H9 (cell line): Measurements from ENCODE around the gene HLA-F. TPM values are rescaled to one million over a fixed set of nuclear protein-coding genes. Genes with fewer than 3 reads are reported as not detected.

Experiments
- DNase-seq: peaks from one replicate; pipeline ENCODE4 v3.0.0-alpha.2; 2017
- H2AFZ ChIP-seq: one replicate; pipeline ENCODE4 v1.6.1; 2013; ENCODE audit warnings: mild to moderate bottlenecking, low read length, control low read depth, moderate library complexity
- H2AK5ac ChIP-seq: 2 replicates; pipeline ENCODE4 v1.6.1; 2013; ENCODE audit warnings: low read length, control low read depth, mixed read lengths; ENCODE audit not compliant: insufficient read length
- H2BK120ac ChIP-seq: one replicate; pipeline ENCODE4 v1.6.1; 2013; ENCODE audit warnings: low read depth, mild to moderate bottlenecking, low read length, control low read depth, inconsistent platforms; ENCODE audit not compliant: poor library complexity, severe bottlenecking
- H2BK12ac ChIP-seq: 2 replicates; pipeline ENCODE4 v1.6.1; 2013; ENCODE audit warnings: low read length, control low read depth, mixed read lengths, low read depth; ENCODE audit not compliant: insufficient read length
- H2BK15ac ChIP-seq: 2 replicates; pipeline ENCODE4 v1.6.1; 2013; ENCODE audit warnings: low read depth, low read length, control low read depth
- H2BK20ac ChIP-seq: one replicate; pipeline ENCODE4 v1.6.1; 2013; ENCODE audit warnings: low read depth, mild to moderate bottlenecking, low read length, control low read depth, inconsistent platforms; ENCODE audit not compliant: poor library complexity, severe bottlenecking
- H2BK5ac ChIP-seq: 2 replicates; pipeline ENCODE4 v1.6.1; 2013; ENCODE audit warnings: low read length, control low read depth, mixed read lengths; ENCODE audit not compliant: insufficient read length
- H3K14ac ChIP-seq: 2 replicates; pipeline ENCODE4 v1.6.1; 2013; ENCODE audit warnings: low read length, control low read depth; ENCODE audit not compliant: insufficient read depth
- H3K18ac ChIP-seq: 2 replicates; pipeline ENCODE4 v1.6.1; 2013; ENCODE audit warnings: low read depth, mild to moderate bottlenecking, mixed read lengths, low read length, control low read depth; ENCODE audit not compliant: insufficient read length
- H3K23ac ChIP-seq: 2 replicates; pipeline ENCODE4 v1.6.1; 2013; ENCODE audit warnings: low read length, control low read depth, mixed read lengths, low read depth; ENCODE audit not compliant: insufficient read length
- H3K23me2 ChIP-seq: 2 replicates; pipeline ENCODE4 v1.6.1; 2013; ENCODE audit warnings: low read depth, mild to moderate bottlenecking, mixed read lengths, low read length, control low read depth; ENCODE audit not compliant: insufficient read length, poor library complexity, severe bottlenecking
- H3K27ac ChIP-seq: 2 replicates; pipeline ENCODE4 v1.5.1; 2013; ENCODE audit warnings: low read length, control low read depth, mixed read lengths, low read depth; ENCODE audit not compliant: insufficient read length
- H3K27me3 ChIP-seq: 2 replicates; pipeline ENCODE4 v1.6.1; 2013; ENCODE audit warnings: low read length, control low read depth, inconsistent platforms; ENCODE audit not compliant: insufficient read depth
- H3K4ac ChIP-seq: 2 replicates; pipeline ENCODE4 v1.6.1; 2013; ENCODE audit warnings: low read depth, mild to moderate bottlenecking, control low read depth, inconsistent platforms, low read length, moderate library complexity
- H3K4me1 ChIP-seq: 2 replicates; pipeline ENCODE4 v1.6.1; 2013; ENCODE audit warnings: low read length, control low read depth, inconsistent platforms; ENCODE audit not compliant: insufficient read depth
- H3K4me2 ChIP-seq: 2 replicates; pipeline ENCODE4 v1.6.1; 2013; ENCODE audit warnings: low read length, control low read depth, mixed read lengths; ENCODE audit not compliant: insufficient read length, insufficient read depth
- H3K56ac ChIP-seq: 2 replicates; pipeline ENCODE4 v1.6.1; 2013; ENCODE audit warnings: low read depth, mild to moderate bottlenecking, mixed read lengths, low read length, control low read depth; ENCODE audit not compliant: insufficient read length
- H3K79me1 ChIP-seq: 2 replicates; pipeline ENCODE4 v1.6.1; 2013; ENCODE audit warnings: low read depth, mild to moderate bottlenecking, moderate library complexity, low read length, control low read depth, inconsistent platforms; ENCODE audit not compliant: insufficient read depth, poor library complexity, severe bottlenecking
- H3K79me2 ChIP-seq: 2 replicates; pipeline ENCODE4 v1.6.1; 2013; ENCODE audit warnings: low read length, control low read depth, inconsistent platforms; ENCODE audit not compliant: insufficient read depth
- H3K9ac ChIP-seq: 2 replicates; pipeline ENCODE4 v1.6.1; 2013; ENCODE audit warnings: low read length, control low read depth, mixed read lengths; ENCODE audit not compliant: insufficient read length; ENCODE audit errors: extremely low read depth
- H3K9me3 ChIP-seq: one replicate; pipeline ENCODE4 v1.6.1; 2013; ENCODE audit warnings: low read depth, low read length, inconsistent platforms; ENCODE audit not compliant: control insufficient read depth
- H3T11ph ChIP-seq: one replicate; pipeline ENCODE4 v1.6.1; 2013; ENCODE audit warnings: mild to moderate bottlenecking, low read length, control low read depth, inconsistent platforms
- H4K20me1 ChIP-seq: one replicate; pipeline ENCODE4 v1.6.1; 2013; ENCODE audit not compliant: control insufficient read depth, insufficient read length, insufficient read depth
- H4K5ac ChIP-seq: 2 replicates; pipeline ENCODE4 v1.6.1; 2013; ENCODE audit warnings: low read depth, mild to moderate bottlenecking, mixed read lengths, low read length, control low read depth; ENCODE audit not compliant: insufficient read length
- H4K8ac ChIP-seq: replicated peaks from 2 replicates; pipeline ENCODE4 v1.6.1; 2013; ENCODE audit warnings: low read length, control low read depth, mixed read lengths, low read depth; ENCODE audit not compliant: insufficient read length
- H4K91ac ChIP-seq: 2 replicates; pipeline ENCODE4 v1.6.1; 2013; ENCODE audit warnings: low read depth, mild to moderate bottlenecking, moderate library complexity, mixed read lengths, low read length, control low read depth; ENCODE audit not compliant: insufficient read length
- H3K27ac Mint-ChIP-seq, 3 experiments: 2 replicates in 2 of 3; 3 replicates in 1 of 3; pipeline ENCODE4 v1.8.0; 2020 to 2021; ENCODE audit warnings: mixed read lengths in 3 of 3, mild to moderate bottlenecking in 1 of 3, moderate library complexity in 1 of 3
- H3K27me3 Mint-ChIP-seq: 2 replicates; pipeline ENCODE4 v1.8.0; 2021; ENCODE audit warnings: low read depth, mild to moderate bottlenecking, moderate library complexity, mixed read lengths
- H3K36me3 Mint-ChIP-seq, 3 experiments: 2 replicates in 2 of 3; 3 replicates in 1 of 3; pipeline ENCODE4 v1.8.0; 2020 to 2021; ENCODE audit warnings: low read depth in 3 of 3, mixed read lengths in 3 of 3; ENCODE audit not compliant: insufficient read depth in 1 of 3
- H3K4me1 Mint-ChIP-seq, 2 experiments: 2 replicates each; pipeline ENCODE4 v1.8.0; 2020; ENCODE audit warnings: mixed read lengths in 2 of 2
- H3K4me3 Mint-ChIP-seq, 2 experiments: 2 replicates in 1 of 2; 3 replicates in 1 of 2; pipeline ENCODE4 v1.8.0; 2020 to 2021; ENCODE audit warnings: mild to moderate bottlenecking in 2 of 2, mixed read lengths in 2 of 2, moderate library complexity in 1 of 2
- H3K9me3 Mint-ChIP-seq, 2 experiments: 2 replicates in 1 of 2; 3 replicates in 1 of 2; pipeline ENCODE4 v1.8.0; 2020; ENCODE audit warnings: mild to moderate bottlenecking in 2 of 2, mixed read lengths in 2 of 2, moderate library complexity in 1 of 2
- CTCF ChIP-seq: fragments of 200-600 bp; sonication (generic); conservative IDR thresholded peaks from 3 replicates; pipeline ENCODE4 v1.8.0; 2021; ENCODE audit warnings: antibody characterized with exemption, mild to moderate bottlenecking
- WGBS: extraction: QIAGEN DNeasy Blood & Tissue Kit; methylation state at CpG from one replicate; pipeline ENCODE4 v1.1.7; 2013; ENCODE audit warnings: missing lambda C conversion rate, low lambda C conversion rate, mixed read lengths; ENCODE audit not compliant: insufficient read length; ENCODE audit errors: extremely low coverage; 5-methylcytosine and 5-hydroxymethylcytosine counted together
- total RNA-seq: library from RNA; stranded (reverse); gene quantifications from 2 replicates; pipeline ENCODE4 v1.2.1, GENCODE V29; 2021

The HLA-F gene
- total RNA-seq, 1 experiment from 2014 or later, result 7.4 TPM

- Histone ChIP-seq H3K18ac (no peak overlapping the region), H4K5ac (no peak overlapping the region), H4K8ac (no peak overlapping the region), H4K91ac (no peak overlapping the region), H3K79me2 (no peaks in the 10 kb centered on the region), H3K56ac (no peak overlapping the region), H3K79me1 (no peaks in the 10 kb centered on the region), H3T11ph (no peak overlapping the region), H2BK12ac (no peak overlapping the region), H2BK5ac (no peak overlapping the region), H3K27me3 (peaks cover 6% of the 10 kb centered on the region; the same call in 1 of the 2 replicates), H2BK20ac (no peak overlapping the region), H3K4ac (no peak overlapping the region), H3K9ac (peak overlapping the region; percentile 32), H3K4me2 (peak overlapping the region; percentile 73), H2BK120ac (no peak overlapping the region), H3K23ac (no peak overlapping the region), H3K27ac (no peak overlapping the region), H2AFZ (no peak overlapping the region), H2AK5ac (no peak overlapping the region), H3K4me1 (no peaks in the 10 kb centered on the region), H3K14ac (no peak overlapping the region), H2BK15ac (no peak overlapping the region), H3K23me2 (peaks cover 18% of the 10 kb centered on the region), H4K20me1 (no peaks in the 10 kb centered on the region), H3K9me3 (no peaks in the 10 kb centered on the region)
- Mint-ChIP-seq H3K27ac (no peak overlapping the region; a peak in 1 of 7 replicates), H3K4me1 (peaks cover 21 to 22% of the 10 kb centered on the region in 2 experiments), H3K4me3 (peak overlapping the region; percentile 82 to 94), H3K36me3 (peaks cover 0 to 17% (median 6%) of the 10 kb centered on the region in 3 experiments; a peak in 6 of 7 replicates), H3K27me3 (peaks cover 64% of the 10 kb centered on the region), H3K9me3 (peaks cover 0 to 4% of the 10 kb centered on the region in 2 experiments; a peak in 3 of 5 replicates)
- no peak for TF ChIP-seq CTCF
- DNase-seq, result peak; percentile 96
- no CpG with 5 or more reads among the region's 63 CpGs for WGBS
These were observed 25.4 kb downstream of the HLA-F start for GRCh38 chr6:29748391-29749307.
